ENCODE measurements around the gene MAP3K13.

DNA sequence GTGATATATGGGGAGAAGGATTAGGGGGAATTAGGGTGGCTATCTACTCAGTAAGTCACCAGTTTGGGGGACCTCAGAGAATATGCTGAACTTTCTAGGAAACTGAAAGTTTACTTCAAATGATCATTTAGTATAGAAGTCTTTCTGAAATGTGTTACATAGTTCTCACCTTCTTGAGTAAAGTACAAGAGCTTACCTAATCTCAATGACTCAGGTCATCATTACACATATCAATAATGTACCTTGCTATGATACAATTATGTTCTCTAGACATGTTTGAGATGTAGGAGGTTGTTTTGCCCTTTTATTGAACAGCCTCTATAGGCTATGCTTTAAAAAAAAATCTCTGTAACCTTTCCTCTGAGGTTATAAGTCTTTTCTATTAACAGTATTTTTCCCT, 85.2 kb downstream of the MAP3K13 start:
- TF ChIP-seq, protein P1, sequence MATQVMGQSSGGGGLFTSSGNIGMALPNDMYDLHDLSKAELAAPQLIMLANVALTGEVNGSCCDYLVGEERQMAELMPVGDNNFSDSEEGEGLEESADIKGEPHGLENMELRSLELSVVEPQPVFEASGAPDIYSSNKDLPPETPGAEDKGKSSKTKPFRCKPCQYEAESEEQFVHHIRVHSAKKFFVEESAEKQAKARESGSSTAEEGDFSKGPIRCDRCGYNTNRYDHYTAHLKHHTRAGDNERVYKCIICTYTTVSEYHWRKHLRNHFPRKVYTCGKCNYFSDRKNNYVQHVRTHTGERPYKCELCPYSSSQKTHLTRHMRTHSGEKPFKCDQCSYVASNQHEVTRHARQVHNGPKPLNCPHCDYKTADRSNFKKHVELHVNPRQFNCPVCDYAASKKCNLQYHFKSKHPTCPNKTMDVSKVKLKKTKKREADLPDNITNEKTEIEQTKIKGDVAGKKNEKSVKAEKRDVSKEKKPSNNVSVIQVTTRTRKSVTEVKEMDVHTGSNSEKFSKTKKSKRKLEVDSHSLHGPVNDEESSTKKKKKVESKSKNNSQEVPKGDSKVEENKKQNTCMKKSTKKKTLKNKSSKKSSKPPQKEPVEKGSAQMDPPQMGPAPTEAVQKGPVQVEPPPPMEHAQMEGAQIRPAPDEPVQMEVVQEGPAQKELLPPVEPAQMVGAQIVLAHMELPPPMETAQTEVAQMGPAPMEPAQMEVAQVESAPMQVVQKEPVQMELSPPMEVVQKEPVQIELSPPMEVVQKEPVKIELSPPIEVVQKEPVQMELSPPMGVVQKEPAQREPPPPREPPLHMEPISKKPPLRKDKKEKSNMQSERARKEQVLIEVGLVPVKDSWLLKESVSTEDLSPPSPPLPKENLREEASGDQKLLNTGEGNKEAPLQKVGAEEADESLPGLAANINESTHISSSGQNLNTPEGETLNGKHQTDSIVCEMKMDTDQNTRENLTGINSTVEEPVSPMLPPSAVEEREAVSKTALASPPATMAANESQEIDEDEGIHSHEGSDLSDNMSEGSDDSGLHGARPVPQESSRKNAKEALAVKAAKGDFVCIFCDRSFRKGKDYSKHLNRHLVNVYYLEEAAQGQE (IDR thresholded peaks at IDR 0.05; ENCODE audit: insufficient read depth in 1 of 2, low read depth in 2 of 2, low read length in 2 of 2), result no peak
- TF ChIP-seq TAF1 (IDR thresholded peaks at IDR 0.05; ENCODE audit: borderline replicate concordance, insufficient read depth, low read length), result no peak
- TF ChIP-seq SIN3A (IDR thresholded peaks at IDR 0.05; ENCODE audit: borderline replicate concordance, insufficient read depth, low read length), result no peak
- TF ChIP-seq POLR2AphosphoS5 (IDR thresholded peaks at IDR 0.05; ENCODE audit: low read depth, low read length), result no peak
- TF ChIP-seq FOXP2 (optimal IDR thresholded peaks at IDR 0.05; ENCODE audit: borderline replicate concordance, extremely low read depth, extremely low read length, insufficient read depth), result no peak
